PC-9 (cell line): ENCODE results near the gene PRKACA.

Source experiments
- CTCF ChIP-seq: fragments of 200-600 bp; sonication (generic); conservative IDR thresholded peaks from 2 replicates; pipeline ENCODE4 v1.6.1; 2017; ENCODE audit warnings: mixed run types, antibody characterized with exemption, mild to moderate bottlenecking, moderate library complexity
- EZH2 ChIP-seq: fragments of 200-600 bp; sonication (generic); IDR thresholded peaks from 2 replicates; pipeline ENCODE4 v1.8.0; 2017; ENCODE audit warnings: antibody characterized with exemption, low read depth

- TF ChIP-seq CTCF, result no peak
- no peak for TF ChIP-seq EZH2
These were observed 11.9 kb downstream of the PRKACA start for GRCh38 chr19:14105680-14106079.
